Activated gamma-delta T cell (primary cell): Measurements from ENCODE around the gene TXNRD2.
A peak's percentile ranks its signal among the peaks of the same experiment; 100 is the strongest.

Experiments
- DNase-seq: peaks from one replicate; lab custom pipeline; 2025; lab: John Stamatoyannopoulos, UW

TXNRD2 gene

GRCh38 chr22:19862619-19863246 is 78.9 kb downstream of the TXNRD2 start:
- no peak for DNase-seq

- DNase-seq = no peak
Measured at GRCh38 chr22:19859861-19860510, 81.6 kb downstream of the TXNRD2 start.

DNA sequence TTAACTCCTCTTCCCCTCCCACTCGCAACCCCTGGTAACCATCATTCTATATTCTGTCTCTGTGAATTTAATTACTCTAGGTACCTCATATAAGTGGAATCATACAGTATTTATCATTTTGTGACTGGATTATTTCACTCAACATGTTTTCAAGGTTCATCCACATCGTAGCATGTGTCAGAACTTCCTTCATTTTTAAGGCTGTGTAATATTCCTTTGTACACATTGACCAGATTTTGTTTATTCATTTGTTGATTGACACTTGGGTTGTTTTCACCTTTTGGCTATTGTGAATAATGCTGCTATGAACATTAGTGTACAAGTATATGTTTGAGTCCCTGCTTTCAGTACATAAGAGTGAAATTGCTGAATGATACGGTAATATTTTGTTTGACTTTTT is 84.2 kb downstream of the TXNRD2 start:
- DNase-seq = no peak

GRCh38 chr22:19855504-19856409 is 85.9 kb downstream of the TXNRD2 start:
- no peak for DNase-seq

- peak; percentile 97 for DNase-seq
Measured at GRCh38 chr22:19854778-19855503, 86.7 kb downstream of the TXNRD2 start, which contains the start of the genes GNB1L and RTL10. GNB1L (minus strand) TSS chr22:19854874; CDS start chr22:19821355, 33,519 bp downstream. RTL10 (minus strand) TSS chr22:19854874; CDS start chr22:19852261, 2,613 bp downstream.

DNA sequence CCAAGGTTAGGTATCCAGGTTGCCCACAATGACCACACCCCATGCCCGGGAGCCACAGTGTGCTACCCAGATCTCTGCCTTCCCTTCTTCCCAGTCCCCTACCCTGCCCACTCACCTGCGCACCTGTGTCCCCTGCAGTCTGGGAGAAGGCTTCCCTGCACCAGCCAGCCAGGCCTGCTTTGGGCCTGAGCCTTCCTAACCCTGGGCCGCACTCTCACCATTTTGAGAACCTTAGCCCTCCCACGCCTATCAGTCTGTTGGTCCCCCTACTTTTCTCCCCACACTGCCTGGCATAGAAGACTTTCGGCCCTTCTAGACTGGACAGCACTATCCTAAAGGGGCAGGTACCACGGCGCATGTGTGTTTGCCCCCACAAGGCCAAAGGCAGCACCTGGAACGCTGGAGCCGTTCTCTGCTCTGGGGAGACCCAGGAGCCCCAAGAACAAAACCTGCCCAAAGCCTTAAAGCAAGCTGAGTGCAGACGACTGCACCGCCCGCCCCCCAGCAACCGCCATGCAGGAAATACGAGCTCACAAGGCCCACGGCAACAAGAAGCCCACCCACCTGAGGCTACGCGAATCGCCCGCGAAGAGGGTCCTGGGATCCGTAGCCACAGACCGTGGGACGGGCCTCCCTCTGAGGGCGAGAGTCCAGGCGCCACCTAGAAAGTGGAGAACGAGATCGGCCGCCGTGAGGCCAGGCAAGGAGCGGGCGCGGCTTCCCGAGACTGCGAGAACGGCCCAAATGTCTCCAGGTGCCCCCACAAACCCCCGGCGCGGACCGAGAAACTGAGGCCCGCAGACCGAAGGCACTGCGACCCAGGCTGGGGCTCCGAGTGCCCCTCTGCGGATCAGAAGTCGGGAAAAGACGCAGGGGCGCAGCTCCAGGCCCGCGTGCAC is 87.5 kb downstream of the TXNRD2 start:
- DNase-seq = no peak

GRCh38 chr22:19853058-19853878 is 88.3 kb downstream of the TXNRD2 start:
- no peak for DNase-seq

DNA sequence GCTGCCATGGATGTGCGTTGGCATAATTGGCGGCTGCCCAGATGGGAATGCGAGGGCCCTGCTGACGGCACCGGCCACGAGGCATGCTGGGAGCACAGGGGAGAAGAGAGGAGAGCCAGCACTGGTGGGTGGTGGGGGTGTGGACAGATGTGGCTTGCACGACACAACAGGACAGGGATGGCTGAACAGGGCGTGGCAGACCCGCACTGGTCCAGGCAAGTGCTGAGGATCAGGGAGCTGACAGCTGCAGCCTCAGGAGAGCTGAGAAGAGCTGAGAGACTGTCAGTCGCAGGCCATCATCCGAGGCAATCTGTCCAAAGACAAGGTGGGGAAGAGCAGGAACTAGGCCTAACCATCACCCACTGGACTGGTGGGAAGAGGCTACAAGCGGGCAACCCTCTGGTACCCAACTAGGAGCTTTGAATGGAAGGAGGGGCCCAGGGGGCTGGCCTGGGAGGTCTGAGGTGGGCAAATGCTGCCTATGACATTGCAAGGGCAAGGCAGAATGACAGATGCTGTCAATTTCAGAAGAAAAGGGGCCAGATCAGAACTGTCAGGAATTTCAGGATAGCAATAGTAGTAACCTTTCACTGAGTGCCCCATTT is 89.3 kb downstream of the TXNRD2 start:
- DNase-seq = no peak

DNA sequence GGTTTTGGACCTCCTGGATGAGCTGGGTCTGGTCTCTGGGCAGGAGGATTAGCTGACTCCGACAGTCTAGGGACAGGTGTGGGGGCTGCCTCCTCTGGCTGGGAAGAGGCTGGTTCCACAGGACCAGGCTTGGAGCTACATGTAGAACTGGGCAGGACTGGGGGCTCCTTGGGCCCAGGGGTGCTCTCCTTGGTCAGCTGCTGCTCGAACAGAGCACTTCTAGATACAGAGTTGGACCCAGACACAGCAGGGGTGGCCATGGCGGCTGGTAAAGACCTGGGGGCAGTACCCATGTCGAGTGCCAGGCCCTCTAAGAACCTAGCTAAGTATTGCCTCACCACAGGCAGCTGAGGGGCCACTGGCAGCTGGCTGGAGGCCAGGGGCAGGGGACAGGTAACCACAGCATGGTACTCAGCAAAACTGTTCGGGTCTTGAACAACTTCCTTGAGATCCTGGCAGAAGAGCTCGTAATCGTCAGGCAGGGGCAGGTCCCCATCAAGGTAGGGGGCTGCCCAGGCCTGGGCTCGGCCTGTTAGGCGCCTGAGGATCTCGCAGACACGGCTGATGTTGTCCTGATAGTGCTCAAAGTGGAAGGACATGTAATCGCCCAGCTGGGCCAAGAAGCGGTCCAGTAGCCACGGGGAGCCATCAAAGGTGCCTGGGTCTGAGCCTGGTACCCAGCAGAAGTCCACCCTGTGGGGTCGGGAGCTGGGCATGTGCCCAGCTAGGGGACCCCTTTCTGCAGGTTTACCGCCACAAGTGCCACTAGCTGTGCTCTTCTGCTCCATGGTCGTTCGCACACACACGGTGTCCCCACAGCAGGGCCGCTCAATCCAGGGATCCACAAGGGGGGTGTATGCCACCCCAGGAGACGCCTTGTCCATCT is 90.1 kb downstream of the TXNRD2 start:
- DNase-seq = no peak

DNA sequence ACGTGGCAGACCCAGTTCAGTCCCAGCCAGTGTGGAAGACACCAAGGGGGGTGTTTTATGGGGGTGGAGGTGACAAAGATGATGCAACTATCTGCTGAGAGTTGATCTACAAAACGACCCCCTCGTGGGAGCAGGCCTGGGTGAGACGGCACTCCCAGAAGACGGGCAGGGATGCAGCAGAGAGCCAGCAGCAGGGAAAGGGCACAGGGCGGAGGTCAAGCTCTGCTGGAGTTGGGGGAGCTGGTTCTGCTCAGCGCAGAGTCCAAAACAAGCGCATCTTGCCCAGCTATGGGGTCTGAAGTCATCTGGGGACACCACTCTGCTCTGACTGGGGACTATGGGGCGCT is 90.9 kb downstream of the TXNRD2 start:
- no peak for DNase-seq

GRCh38 chr22:19849835-19850762 is 91.5 kb downstream of the TXNRD2 start:
- DNase-seq = no peak

DNA sequence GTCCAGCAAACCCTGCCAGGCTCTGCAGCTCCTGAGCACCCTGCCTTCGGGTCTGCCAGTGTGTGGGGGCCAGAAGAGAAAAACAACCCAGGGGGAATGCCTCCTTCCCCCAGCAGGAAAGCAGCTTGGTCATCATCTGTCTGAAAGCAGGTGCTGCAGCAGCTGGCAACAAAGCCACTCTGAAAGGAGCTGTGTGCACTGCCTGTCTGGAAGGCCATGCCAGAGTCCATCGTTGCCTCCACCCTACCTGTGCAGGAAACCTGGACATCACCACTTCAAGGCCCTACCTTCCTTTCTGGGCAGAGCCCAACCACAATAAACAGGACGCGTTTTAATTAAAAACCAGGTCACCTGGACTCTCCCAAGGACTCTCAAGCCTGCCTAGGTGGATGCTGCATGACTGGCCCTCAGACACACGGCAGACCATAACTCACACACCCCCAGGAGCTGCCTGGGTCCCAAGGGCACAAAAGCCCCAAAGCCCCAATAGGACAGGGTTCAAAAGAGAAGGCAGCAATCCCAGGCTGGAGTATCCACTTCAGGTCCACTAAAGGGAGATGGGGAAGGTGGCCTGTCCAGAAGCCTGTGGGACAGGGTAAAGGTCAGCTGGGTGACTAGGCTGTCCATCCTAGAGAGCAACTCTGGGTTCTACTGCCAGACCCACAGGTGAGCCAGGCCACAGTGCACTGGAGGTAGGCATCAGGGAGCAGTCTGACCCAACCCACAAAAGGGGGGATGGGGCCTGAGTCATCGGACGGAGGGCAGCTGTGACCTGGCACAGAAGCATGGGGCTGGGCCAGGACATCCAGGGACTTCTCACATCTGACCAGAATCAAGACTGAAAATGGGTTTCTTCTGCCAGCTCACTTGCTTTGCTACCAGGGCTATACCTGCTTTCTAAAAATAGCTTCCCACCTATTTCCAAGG is 93.1 kb downstream of the TXNRD2 start:
- no peak for DNase-seq

GRCh38 chr22:19847345-19847632 is 94.3 kb downstream of the TXNRD2 start:
- DNase-seq = no peak

DNA sequence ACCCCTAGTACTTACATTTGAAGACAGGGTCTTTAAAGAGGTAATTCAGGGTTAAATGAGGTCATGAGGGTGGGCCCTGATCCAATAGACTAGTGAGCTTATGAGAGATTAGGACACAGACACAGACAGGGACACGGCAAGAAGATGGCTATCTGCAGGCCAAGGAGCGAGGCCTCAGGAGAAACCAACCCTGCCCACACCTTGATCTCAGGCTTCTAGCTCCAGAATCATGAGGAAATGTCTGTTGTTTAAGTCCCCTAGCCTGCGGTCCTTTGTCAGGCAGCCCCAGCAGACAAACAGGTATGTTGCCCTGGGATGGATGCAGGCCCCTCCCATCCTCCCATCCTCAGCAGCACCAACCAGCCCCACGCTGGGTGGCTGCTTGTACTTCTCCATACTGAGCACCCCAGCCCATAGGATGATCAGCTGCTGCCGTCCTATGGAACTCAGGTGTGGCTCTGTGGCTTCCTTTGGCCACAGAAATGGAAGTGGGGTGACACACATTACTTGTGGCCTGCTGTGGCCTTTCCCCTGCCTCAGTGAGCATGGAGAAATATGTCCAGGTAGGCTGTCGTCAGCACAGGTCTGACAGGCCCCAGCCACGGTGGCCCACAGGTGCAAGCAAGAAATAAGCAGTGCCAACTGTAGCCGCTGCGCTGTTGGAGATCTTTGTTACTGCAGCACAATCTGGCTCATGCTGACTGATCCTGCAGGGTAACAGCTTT is 94.8 kb downstream of the TXNRD2 start:
- DNase-seq = no peak

GRCh38 chr22:19845054-19845722 is 96.4 kb downstream of the TXNRD2 start:
- DNase-seq = no peak
